K562 (cell line): ENCODE data around the gene SMG1. TPM values are rescaled to one million over a fixed set of nuclear protein-coding genes. Genes with fewer than 3 reads are reported as not detected.

Experiments
- BACH1 ChIP-seq: fragments of 200-800 bp; sonication (Bioruptor generic); IDR thresholded peaks from 2 replicates; pipeline ENCODE4 v1.6.1; 2016; ENCODE audit warnings: missing genetic modification characterization, missing compliant biosample characterization
- BRF1 ChIP-seq: IDR thresholded peaks from 3 replicates; pipeline ENCODE4 v1.6.1; 2011; ENCODE audit warnings: borderline replicate concordance, mild to moderate bottlenecking; ENCODE audit not compliant: insufficient read length; ENCODE audit errors: extremely low read depth
- CEBPG ChIP-seq, 3 experiments: fragments of 200-800 bp in 1 of 3; sonication (Bioruptor generic) in 1 of 3; sonication (generic) in 1 of 3; formaldehyde crosslinking in 1 of 3; IDR thresholded peaks in 2 of 3; conservative IDR thresholded peaks in 1 of 3; 2 replicates each; pipeline versions ENCODE4 v1.6.1 to v1.8.0; 2016 to 2022; ENCODE audit warnings: missing compliant biosample characterization in 2 of 3, missing genetic modification characterization in 2 of 3, mild to moderate bottlenecking in 1 of 3, missing genetic modification reagents in 1 of 3
- MEF2D ChIP-seq: conservative IDR thresholded peaks from 2 replicates; pipeline ENCODE4 v1.6.1; 2016; ENCODE audit warnings: low read depth, missing genetic modification characterization, missing compliant biosample characterization
- PRPF4 ChIP-seq: fragments of 200-400 bp; formaldehyde crosslinking; IDR thresholded peaks from one replicate; pipeline ENCODE4 v1.6.1; 2017; ENCODE audit warnings: low read length, low read depth, mild to moderate bottlenecking; ENCODE audit not compliant: insufficient read depth, poor library complexity, severe bottlenecking
- SAFB2 ChIP-seq: fragments of 200-400 bp; formaldehyde crosslinking; IDR thresholded peaks from 2 replicates; pipeline ENCODE4 v1.6.1; 2018; ENCODE audit warnings: borderline replicate concordance, low read length, low read depth, moderate library complexity; ENCODE audit not compliant: severe bottlenecking
- ZNF174 ChIP-seq: fragments of 250-450 bp; sonication (Bioruptor Pico); IDR thresholded peaks from 2 replicates; pipeline ENCODE4 v1.4.0; 2020; ENCODE audit warnings: mild to moderate bottlenecking
- ZNF224 ChIP-seq: sonication (generic); formaldehyde crosslinking; IDR thresholded peaks from 2 replicates; pipeline ENCODE4 v1.8.0; 2022; ENCODE audit warnings: mild to moderate bottlenecking, missing genetic modification reagents
- ZNF668 ChIP-seq: fragments of 250-450 bp; sonication (Bioruptor Pico); IDR thresholded peaks from 2 replicates; pipeline ENCODE4 v1.8.0; 2022; ENCODE audit warnings: mild to moderate bottlenecking, inconsistent platforms
- polyA plus RNA-seq, 8 experiments: library from polyadenylated mRNA; depleted of rRNA in 4 of 8; stranded (reverse) in 5 of 8; unstranded in 3 of 8; fragments of >200 nt; fragmentation: Nextera tagmentation in 2 of 8; fragmentation: Illumina TruSeq in 1 of 8; extraction: Ambion mirVana in 2 of 8; extraction: Trizol in 1 of 8; gene quantifications; 2 replicates each; pipeline versions ENCODE4 v1.2.1 to v1.2.3, GENCODE V29; 2011 to 2014; ENCODE audit warnings: inconsistent platforms in 1 of 8, missing spikeins in 1 of 8
- total RNA-seq, 7 experiments: library from RNA; depleted of rRNA in 6 of 7; stranded (reverse); fragments of >200 nt in 6 of 7; fragmentation: Illumina TruSeq in 2 of 7; extraction: Trizol in 2 of 7; gene quantifications; 2 replicates each; pipeline versions ENCODE4 v1.2.1 to v1.2.3, GENCODE V29; 2011 to 2021; ENCODE audit warnings: low replicate concordance in 1 of 7
- TF ChIP-seq, protein P1 (sequence below): sonication (generic); formaldehyde crosslinking; IDR thresholded peaks from 2 replicates; pipeline ENCODE4 v1.8.1; 2023; ENCODE audit warnings: mild to moderate bottlenecking, missing genetic modification reagents
- TF ChIP-seq, protein P2 (sequence below): fragments of 450-650 bp; conservative IDR thresholded peaks from 2 replicates; pipeline ENCODE4 v1.6.1; 2016; ENCODE audit warnings: missing genetic modification characterization, low read depth, mild to moderate bottlenecking, missing compliant biosample characterization, moderate library complexity
- TF ChIP-seq, protein P3 (sequence below), 2 experiments: fragments of 450-650 bp in 1 of 2; sonication (generic) in 1 of 2; formaldehyde crosslinking in 1 of 2; IDR thresholded peaks; 2 replicates each; pipeline versions ENCODE4 v1.7.1 to v1.9.0; 2016 to 2022; ENCODE audit warnings: inconsistent platforms in 1 of 2, mild to moderate bottlenecking in 1 of 2, missing genetic modification reagents in 1 of 2

SMG1 gene
- total and polyA plus RNA-seq, 9 of the 15 experiments (the other 6 are each of a cell fraction or from before 2014, with no cell fraction given) = 3.4 to 54.8 (median 32.0) TPM

DNA sequence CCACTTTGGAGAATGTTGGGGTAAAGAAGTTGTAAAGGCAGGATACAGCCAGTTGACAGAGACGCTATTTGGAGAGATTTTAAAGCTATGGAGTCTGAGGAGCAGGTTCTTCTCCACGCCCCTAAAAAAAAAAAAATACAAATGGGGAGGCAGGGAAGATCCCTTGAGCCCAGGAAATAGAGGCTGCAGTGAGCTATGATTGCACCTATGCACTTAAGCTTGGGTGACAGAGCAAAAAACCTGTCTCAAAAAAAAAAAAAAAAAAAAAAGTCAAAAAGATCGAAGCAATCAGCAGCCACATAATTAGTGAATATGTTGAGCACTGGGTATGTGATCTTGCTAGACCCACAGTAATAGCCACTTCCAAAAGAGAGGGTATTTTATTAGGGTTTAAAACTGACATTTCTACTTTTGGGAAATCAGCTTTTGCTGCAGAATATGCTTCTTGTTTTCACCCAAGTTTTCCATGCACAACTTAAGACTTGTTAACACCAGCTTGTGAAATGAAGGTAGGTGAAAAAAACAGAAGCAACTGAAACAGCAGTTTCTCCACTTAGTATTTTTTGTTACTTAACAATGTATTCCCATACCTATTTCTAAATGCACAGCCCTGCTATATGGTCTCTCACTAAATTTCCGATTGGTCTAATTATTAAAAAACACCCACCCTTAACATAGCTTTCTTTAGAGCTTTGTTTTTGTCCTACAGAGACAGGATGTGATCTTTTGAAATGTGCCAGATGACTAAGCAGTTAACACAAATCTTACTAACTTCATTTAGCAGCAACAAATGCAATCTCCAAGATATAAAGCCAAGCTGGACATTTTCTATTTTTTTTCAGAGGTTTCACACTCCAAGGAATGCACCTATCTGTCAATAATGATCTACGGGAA lies 122.4 kb downstream of the SMG1 start (continued):
- TF ChIP-seq PRPF4 (no peak), SAFB2 (no peak), ZNF668 (no peak), MEF2D (no peak), ZNF174 (no peak), CEBPG (CRISPR knock-in tag; IDR thresholded peaks at IDR 0.05) (no peak), CEBPG (tag; conservative IDR thresholded peaks at IDR 0.05 in 1 of 2, IDR thresholded peaks at IDR 0.05 in 1 of 2) (no peak), BACH1 (tag) (0 out of 2 replicates have a peak, but pooled peaks have one; percentile 60), ZNF224 (CRISPR knock-in tag) (no peak), BRF1 (no peak)
- TF ChIP-seq, protein P1, sequence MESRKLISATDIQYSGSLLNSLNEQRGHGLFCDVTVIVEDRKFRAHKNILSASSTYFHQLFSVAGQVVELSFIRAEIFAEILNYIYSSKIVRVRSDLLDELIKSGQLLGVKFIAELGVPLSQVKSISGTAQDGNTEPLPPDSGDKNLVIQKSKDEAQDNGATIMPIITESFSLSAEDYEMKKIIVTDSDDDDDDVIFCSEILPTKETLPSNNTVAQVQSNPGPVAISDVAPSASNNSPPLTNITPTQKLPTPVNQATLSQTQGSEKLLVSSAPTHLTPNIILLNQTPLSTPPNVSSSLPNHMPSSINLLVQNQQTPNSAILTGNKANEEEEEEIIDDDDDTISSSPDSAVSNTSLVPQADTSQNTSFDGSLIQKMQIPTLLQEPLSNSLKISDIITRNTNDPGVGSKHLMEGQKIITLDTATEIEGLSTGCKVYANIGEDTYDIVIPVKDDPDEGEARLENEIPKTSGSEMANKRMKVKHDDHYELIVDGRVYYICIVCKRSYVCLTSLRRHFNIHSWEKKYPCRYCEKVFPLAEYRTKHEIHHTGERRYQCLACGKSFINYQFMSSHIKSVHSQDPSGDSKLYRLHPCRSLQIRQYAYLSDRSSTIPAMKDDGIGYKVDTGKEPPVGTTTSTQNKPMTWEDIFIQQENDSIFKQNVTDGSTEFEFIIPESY (CRISPR knock-in tag) = no peak
- TF ChIP-seq, protein P2, sequence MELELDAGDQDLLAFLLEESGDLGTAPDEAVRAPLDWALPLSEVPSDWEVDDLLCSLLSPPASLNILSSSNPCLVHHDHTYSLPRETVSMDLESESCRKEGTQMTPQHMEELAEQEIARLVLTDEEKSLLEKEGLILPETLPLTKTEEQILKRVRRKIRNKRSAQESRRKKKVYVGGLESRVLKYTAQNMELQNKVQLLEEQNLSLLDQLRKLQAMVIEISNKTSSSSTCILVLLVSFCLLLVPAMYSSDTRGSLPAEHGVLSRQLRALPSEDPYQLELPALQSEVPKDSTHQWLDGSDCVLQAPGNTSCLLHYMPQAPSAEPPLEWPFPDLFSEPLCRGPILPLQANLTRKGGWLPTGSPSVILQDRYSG (tag) = no peak
- TF ChIP-seq, protein P3, sequence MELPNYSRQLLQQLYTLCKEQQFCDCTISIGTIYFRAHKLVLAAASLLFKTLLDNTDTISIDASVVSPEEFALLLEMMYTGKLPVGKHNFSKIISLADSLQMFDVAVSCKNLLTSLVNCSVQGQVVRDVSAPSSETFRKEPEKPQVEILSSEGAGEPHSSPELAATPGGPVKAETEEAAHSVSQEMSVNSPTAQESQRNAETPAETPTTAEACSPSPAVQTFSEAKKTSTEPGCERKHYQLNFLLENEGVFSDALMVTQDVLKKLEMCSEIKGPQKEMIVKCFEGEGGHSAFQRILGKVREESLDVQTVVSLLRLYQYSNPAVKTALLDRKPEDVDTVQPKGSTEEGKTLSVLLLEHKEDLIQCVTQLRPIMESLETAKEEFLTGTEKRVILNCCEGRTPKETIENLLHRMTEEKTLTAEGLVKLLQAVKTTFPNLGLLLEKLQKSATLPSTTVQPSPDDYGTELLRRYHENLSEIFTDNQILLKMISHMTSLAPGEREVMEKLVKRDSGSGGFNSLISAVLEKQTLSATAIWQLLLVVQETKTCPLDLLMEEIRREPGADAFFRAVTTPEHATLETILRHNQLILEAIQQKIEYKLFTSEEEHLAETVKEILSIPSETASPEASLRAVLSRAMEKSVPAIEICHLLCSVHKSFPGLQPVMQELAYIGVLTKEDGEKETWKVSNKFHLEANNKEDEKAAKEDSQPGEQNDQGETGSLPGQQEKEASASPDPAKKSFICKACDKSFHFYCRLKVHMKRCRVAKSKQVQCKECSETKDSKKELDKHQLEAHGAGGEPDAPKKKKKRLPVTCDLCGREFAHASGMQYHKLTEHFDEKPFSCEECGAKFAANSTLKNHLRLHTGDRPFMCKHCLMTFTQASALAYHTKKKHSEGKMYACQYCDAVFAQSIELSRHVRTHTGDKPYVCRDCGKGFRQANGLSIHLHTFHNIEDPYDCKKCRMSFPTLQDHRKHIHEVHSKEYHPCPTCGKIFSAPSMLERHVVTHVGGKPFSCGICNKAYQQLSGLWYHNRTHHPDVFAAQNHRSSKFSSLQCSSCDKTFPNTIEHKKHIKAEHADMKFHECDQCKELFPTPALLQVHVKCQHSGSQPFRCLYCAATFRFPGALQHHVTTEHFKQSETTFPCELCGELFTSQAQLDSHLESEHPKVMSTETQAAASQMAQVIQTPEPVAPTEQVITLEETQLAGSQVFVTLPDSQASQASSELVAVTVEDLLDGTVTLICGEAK (IDR thresholded peaks at IDR 0.05) = 0 out of 2 replicates have a peak, but pooled peaks have one; percentile 17
- TF ChIP-seq, protein P3 (CRISPR knock-in tag; IDR thresholded peaks at IDR 0.05) = no peak
